LNCAP (cell line): Measurements from ENCODE around the gene COP1.

ENCODE experiments used
- TF ChIP-seq, protein P1 (sequence below): fragments of 450-650 bp; IDR thresholded peaks from 2 replicates; pipeline ENCODE4 v1.5.1; 2017; ENCODE audit warnings: mild to moderate bottlenecking

The COP1 gene

DNA sequence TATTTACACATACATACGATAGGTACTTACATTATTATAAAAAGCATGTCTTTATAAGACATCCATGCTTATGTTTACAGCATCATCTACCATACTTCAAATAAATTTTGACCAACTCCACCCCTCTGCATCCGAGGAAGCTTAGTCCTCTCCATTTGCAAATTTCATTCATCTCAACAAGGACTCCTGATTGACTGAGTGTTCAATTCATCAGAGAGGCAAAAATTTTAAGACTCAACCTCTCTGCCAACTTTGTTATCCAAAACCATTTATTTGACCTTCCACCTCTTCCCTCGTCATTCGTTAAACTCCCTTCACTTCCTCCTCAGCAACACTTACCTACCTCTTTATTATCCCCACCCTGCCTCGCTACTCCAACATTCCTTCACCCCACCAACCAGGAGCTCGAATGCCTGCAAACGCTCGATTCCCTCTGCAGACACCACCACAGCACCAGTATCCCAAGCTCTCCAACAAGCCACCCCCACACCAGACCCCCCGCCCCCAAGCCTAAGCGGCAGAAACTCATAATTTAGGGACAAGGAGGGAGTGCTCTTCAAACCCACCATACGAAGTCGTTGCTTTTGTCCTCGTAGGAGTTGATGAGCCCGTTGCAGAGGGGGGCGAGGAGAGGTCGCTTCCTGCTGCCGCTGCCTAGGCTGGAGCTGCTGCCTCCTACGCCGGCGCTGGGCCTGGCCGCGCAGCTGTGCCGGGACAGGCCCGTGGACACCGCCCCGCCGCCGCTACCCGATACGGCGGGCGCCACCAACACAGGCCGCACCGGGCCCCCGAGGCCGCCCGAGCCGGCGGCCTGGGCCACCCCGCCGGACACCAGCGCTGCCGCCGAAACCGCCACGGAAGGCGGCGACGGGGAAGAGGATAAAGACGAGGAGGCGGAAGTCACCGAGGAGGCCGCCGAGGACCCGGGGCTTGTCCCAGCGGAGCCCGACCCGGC is 803 bp downstream of the COP1 start:
- TF ChIP-seq, protein P1, sequence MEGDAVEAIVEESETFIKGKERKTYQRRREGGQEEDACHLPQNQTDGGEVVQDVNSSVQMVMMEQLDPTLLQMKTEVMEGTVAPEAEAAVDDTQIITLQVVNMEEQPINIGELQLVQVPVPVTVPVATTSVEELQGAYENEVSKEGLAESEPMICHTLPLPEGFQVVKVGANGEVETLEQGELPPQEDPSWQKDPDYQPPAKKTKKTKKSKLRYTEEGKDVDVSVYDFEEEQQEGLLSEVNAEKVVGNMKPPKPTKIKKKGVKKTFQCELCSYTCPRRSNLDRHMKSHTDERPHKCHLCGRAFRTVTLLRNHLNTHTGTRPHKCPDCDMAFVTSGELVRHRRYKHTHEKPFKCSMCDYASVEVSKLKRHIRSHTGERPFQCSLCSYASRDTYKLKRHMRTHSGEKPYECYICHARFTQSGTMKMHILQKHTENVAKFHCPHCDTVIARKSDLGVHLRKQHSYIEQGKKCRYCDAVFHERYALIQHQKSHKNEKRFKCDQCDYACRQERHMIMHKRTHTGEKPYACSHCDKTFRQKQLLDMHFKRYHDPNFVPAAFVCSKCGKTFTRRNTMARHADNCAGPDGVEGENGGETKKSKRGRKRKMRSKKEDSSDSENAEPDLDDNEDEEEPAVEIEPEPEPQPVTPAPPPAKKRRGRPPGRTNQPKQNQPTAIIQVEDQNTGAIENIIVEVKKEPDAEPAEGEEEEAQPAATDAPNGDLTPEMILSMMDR = no peak

DNA sequence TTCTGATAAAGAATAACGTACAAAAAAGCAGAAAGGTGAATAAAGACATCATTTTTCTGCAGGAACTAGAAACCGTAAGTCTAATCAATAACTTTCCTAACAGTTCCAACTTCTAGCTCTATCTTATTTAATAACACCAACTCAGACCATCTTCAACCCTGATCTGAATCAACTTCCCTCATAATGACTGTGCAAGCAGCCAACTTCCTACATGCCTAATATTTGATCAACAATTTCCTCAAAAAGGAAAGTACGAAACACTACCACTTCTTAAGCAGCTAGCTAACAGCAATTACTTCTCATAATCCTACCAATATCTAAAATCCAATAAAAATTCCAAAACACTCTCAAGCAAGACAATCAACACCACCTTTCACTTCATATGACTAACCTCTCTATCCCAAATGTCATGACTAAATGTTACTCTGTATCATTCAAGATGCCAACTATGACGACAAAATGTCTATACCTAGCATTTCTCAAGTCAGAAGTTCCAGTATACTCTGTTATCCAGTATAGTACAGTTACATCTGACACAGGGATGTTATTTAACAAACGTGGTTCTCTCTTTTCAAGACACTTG is 1.7 kb downstream of the COP1 start:
- TF ChIP-seq, protein P1 = no peak

DNA sequence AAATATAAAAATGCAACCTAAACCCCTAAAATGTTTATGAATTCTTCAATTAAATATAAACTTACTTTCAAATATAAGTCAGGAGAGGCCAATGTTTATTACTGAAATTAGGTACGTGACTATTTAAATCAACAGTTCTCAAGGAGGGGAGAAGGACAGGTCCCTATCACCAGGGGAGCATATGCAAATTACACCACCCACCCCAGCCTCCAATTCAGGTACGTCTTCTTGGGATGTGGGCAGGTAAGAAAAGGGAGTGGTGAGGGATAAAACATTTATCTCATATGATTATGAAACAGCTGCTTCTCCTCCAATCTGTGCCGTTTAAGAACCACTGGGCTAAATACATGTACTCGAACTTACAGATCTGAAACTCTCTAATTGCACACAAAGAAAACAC is 3.4 kb downstream of the COP1 start:
- TF ChIP-seq, protein P1 = no peak

DNA sequence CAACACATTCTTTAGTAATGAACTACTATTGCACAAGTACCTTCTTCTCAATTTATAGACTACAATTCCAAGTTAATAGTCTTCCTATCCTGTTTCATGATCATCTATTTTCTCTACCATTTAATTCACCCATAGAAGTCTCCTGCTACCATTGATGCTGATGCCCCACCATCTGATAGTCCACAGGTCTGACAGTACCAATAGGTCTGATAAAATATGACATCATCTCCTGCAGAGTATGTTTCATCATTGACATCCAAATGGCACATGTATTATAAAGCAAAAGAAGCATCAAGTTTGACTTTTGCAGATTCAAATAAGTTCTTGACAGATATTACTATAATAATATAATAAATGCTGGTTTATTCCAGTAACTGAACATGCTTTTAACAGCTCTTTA is 5.5 kb downstream of the COP1 start:
- TF ChIP-seq, protein P1 = no peak

DNA sequence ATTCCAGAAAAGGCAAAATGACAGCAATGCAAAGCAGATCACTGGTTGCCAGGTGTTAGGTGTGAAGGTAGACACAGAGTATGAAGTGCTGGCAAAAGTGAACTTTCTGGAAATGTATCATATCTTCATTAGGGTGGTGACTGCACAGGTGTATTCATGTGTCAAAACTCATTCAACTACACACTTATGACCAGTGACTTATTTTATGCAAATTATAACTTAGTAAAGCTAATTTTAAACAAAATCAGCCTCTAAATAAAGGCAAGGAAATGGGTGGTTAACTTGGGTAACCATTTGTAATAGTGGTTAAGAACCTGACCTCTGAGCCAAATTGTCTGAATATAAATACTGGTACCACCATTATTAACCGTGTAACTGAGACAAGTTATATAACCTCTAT is 7.4 kb downstream of the COP1 start:
- TF ChIP-seq, protein P1 = no peak

DNA sequence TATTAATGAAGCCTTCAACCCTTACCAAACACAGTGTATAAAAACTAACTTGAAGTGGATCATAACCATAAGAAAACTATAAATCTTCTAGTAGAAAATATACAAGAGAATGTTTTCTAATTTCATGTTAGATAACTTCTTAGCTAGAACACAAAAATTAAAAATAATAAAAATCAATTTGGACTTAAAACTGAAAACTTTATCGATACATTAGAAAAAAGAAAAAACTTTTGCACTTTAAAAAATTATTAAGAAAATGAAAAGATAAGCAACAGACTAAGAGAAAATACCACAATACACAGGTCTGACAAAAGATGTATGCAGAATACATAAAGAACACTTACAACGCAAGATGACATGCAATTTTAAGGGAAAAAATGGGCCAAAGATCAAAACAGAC is 8.7 kb downstream of the COP1 start:
- TF ChIP-seq, protein P1 = no peak

DNA sequence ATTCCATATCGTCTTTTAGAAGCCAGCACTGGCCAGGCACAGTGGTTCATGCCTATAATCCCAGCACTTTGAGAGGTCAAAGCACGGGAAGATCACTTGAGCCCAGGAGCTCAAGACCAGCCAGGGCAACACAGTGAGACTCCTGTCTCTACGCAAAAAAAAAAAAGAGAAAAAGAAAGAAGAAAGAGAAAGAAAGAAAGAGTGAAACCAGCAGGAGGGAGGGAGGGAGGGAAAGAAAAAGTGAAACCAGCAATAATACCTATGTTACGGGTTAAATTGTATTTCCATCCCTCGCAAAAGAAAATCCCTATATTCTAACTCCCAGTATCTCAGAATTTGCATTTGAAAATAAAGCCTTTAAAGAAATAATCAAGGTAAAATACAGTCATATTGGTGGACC is 10.4 kb downstream of the COP1 start:
- TF ChIP-seq, protein P1 = no peak
